Measurements from ENCODE around the gene OLIG1.

- TF ChIP-seq POLR2AphosphoS5 (IDR thresholded peaks at IDR 0.05) (no peak), CTCF (IDR thresholded peaks at IDR 0.05) (no peak)
These were observed 5.8 kb downstream of the OLIG1 start for GRCh38 chr21:33075596-33076195.

Measured in prostate gland (tissue), 2 donors.